Activated naive CD4-positive, alpha-beta T cell treated with anti-CD3 and anti-CD28 coated beads for 36 hours (primary cell): Measurements from ENCODE around the gene CDK9. TPM values are rescaled to one million over a fixed set of nuclear protein-coding genes. Genes with fewer than 3 reads are reported as not detected.

Experiments used
- microRNA-seq: library from miRNA; unstranded; fragments of <30 nt; microRNA quantifications from one replicate; pipeline ENCODE4 v1.2.0, GENCODE V29; 2022; ENCODE audit warnings: borderline microRNAs expressed, borderline replicate concordance
- total RNA-seq, 2 experiments: library from RNA; stranded (reverse); gene quantifications; one replicate each; pipeline ENCODE4 v1.2.3, GENCODE V29; 2021

CDK9 gene
- total RNA-seq, 2 experiments from 2014 or later: 64.6 to 73.6 TPM

Small RNA genes within 50 kb of the gene (microRNA-seq; reads per million reads assigned to microRNA genes)
- gene MIR2861 (not detected), gene MIR3960 (not detected)

Other genes starting within 250 kb of the CDK9 start
- gene STXBP1, start 173.8 kb upstream of the CDK9 start, total RNA-seq: 10 to 100 TPM; 17.4 to 17.8 TPM
- gene CFAP157, start 79.0 kb upstream of the CDK9 start, total RNA-seq: under 1 TPM in 1 of 2 experiments, not detected in 1; 0.07 TPM
- gene PTRH1, start 70.4 kb upstream of the CDK9 start, total RNA-seq: 10 to 100 TPM; 23.3 to 24.1 TPM
- under 1 TPM; 0.50 to 0.79 TPM for gene TTC16, start 70.0 kb upstream of the CDK9 start, total RNA-seq
- gene TOR2A, start 50.7 kb upstream of the CDK9 start, total RNA-seq: 10 to 100 TPM; 11.8 to 12.7 TPM
- gene SH2D3C, start 7.4 kb upstream of the CDK9 start, total RNA-seq: 10 to 100 TPM; 27.2 to 27.3 TPM
- gene FPGS, start 16.8 kb downstream of the CDK9 start, total RNA-seq: 10 to 100 TPM; 67.8 to 73.0 TPM
- gene ENG, start 68.6 kb downstream of the CDK9 start, total RNA-seq: 10 to 100 TPM; 10.5 to 11.6 TPM
- gene AK1, start 91.6 kb downstream of the CDK9 start, total RNA-seq: 10 to 100 TPM; 11.8 to 11.9 TPM
- gene ST6GALNAC6, start 113.6 kb downstream of the CDK9 start, total RNA-seq: 10 to 100 TPM; 28.7 to 29.1 TPM
- gene ST6GALNAC4, start 131.0 kb downstream of the CDK9 start, total RNA-seq: 10 to 100 TPM; 22.3 to 24.6 TPM
- gene PIP5KL1, start 144.7 kb downstream of the CDK9 start, total RNA-seq: 1 to 10 TPM; 1.1 to 1.8 TPM
- 10 to 100 TPM; 41.6 to 43.4 TPM for gene DPM2, start 151.8 kb downstream of the CDK9 start, total RNA-seq
- gene EEIG1, start 195.0 kb downstream of the CDK9 start, total RNA-seq: 10 to 100 TPM; 61.0 to 70.8 TPM